H1 (cell line): Measurements from ENCODE around the gene PDZRN3. TPM values are rescaled to one million over a fixed set of nuclear protein-coding genes. Genes with fewer than 3 reads are reported as not detected.

Experiments used
- CTCF ChIA-PET: fragments of 300-600 bp; sonication (Branson Sonifier 250); formaldehyde crosslinking; loops from one replicate; lab custom pipeline; 2021; ENCODE audit not compliant: partially characterized antibody; lab: Charles Lee
- POLR2A ChIA-PET: fragments of 300-600 bp; sonication (Branson Sonifier 250); formaldehyde crosslinking; loops from one replicate; lab custom pipeline; 2021; ENCODE audit warnings: inconsistent platforms; ENCODE audit not compliant: partially characterized antibody; lab: Charles Lee
- DNase-seq, 2 experiments: peaks; one replicate each; pipeline versions ENCODE4 v3.0.0 to v3.0.0-alpha.2; 2010 to 2022; ENCODE audit warnings: low spot score in 2 of 2, low read depth in 1 of 2, mixed read lengths in 1 of 2
- FAIRE-seq: peaks from 2 replicates; lab custom pipeline; 2011; peaks lifted over from hg19 to GRCh38; lab: Jason Lieb, UNC
- H2AFZ ChIP-seq: 2 replicates; pipeline ENCODE4 v1.8.1; 2012; ENCODE audit warnings: low read length, inconsistent platforms
- H2AK5ac ChIP-seq: 2 replicates; pipeline ENCODE4 v1.6.1; 2013; ENCODE audit warnings: low read depth, low read length
- H2BK120ac ChIP-seq: replicated peaks from 2 replicates; pipeline ENCODE3; 2013; ENCODE audit warnings: low read depth, low read length, inconsistent platforms
- H2BK12ac ChIP-seq: 2 replicates; pipeline ENCODE4 v1.6.1; 2013; ENCODE audit warnings: low read depth, low read length
- H2BK15ac ChIP-seq: 2 replicates; pipeline ENCODE4 v1.6.1; 2013; ENCODE audit warnings: low read length
- H2BK20ac ChIP-seq: 2 replicates; pipeline ENCODE4 v1.6.1; 2013; ENCODE audit warnings: low read length
- H2BK5ac ChIP-seq: 2 replicates; pipeline ENCODE4 v1.6.1; 2013; ENCODE audit warnings: low read depth, low read length
- H3K14ac ChIP-seq: 2 replicates; pipeline ENCODE4 v1.6.1; 2013; ENCODE audit warnings: inconsistent platforms; ENCODE audit not compliant: insufficient read length
- H3K18ac ChIP-seq: 2 replicates; pipeline ENCODE4 v1.6.1; 2013; ENCODE audit warnings: low read length; ENCODE audit errors: extremely low read depth
- H3K23ac ChIP-seq: 2 replicates; pipeline ENCODE4 v1.6.1; 2013; ENCODE audit warnings: inconsistent platforms; ENCODE audit not compliant: insufficient read length
- H3K23me2 ChIP-seq: 2 replicates; pipeline ENCODE4 v1.6.1; 2013; ENCODE audit warnings: low read depth, low read length
- H3K27ac ChIP-seq: 2 replicates; pipeline ENCODE4 v1.6.1; 2011; ENCODE audit warnings: low read depth, low read length, inconsistent platforms
- H3K27me3 ChIP-seq, 4 experiments: replicated peaks in 1 of 4; 1 replicate in 1 of 4; 2 replicates in 3 of 4; pipeline versions ENCODE4 v1.6.1 to v1.8.1; 2011 to 2013; ENCODE audit warnings: low read length in 3 of 4, mild to moderate bottlenecking in 3 of 4, inconsistent platforms in 2 of 4, mixed read lengths in 2 of 4, moderate library complexity in 1 of 4; ENCODE audit not compliant: control insufficient read depth in 3 of 4, insufficient read depth in 3 of 4; ENCODE audit errors: extremely low read depth in 1 of 4
- H3K36me3 ChIP-seq, 4 experiments: 2 replicates each; pipeline versions ENCODE4 v1.6.1 to v1.8.1; 2011 to 2013; ENCODE audit warnings: mild to moderate bottlenecking in 4 of 4, low read length in 3 of 4, moderate library complexity in 2 of 4, control low read depth in 1 of 4, inconsistent platforms in 1 of 4; ENCODE audit not compliant: insufficient read depth in 4 of 4, control insufficient read depth in 2 of 4
- H3K4ac ChIP-seq: replicated peaks from 2 replicates; pipeline ENCODE3; 2013; ENCODE audit warnings: low read length, low read depth, mixed read lengths, inconsistent platforms; ENCODE audit not compliant: insufficient read length
- H3K4me1 ChIP-seq, 4 experiments: replicated peaks in 1 of 4; 1 replicate in 1 of 4; 2 replicates in 3 of 4; pipeline versions ENCODE4 v1.6.1 to v1.8.1; 2011 to 2013; ENCODE audit warnings: low read length in 3 of 4, inconsistent platforms in 2 of 4, mixed read lengths in 1 of 4; ENCODE audit not compliant: insufficient read depth in 4 of 4, control insufficient read depth in 3 of 4
- H3K4me2 ChIP-seq, 2 experiments: 2 replicates each; pipeline versions ENCODE4 v1.6.1 to v1.8.1; 2011 to 2013; ENCODE audit warnings: low read depth in 2 of 2, low read length in 2 of 2, control low read depth in 1 of 2, inconsistent platforms in 1 of 2, mild to moderate bottlenecking in 1 of 2; ENCODE audit not compliant: insufficient read depth in 1 of 2
- H3K4me3 ChIP-seq, 4 experiments: fragments of 200-600, 300-600 bp in 1 of 4; sonication (generic), shearing (Covaris generic), sonication (Bioruptor Twin) in 1 of 4; 2 replicates each; pipeline versions ENCODE4 v1.5.1 to v1.8.1; 2011 to 2016; ENCODE audit warnings: low read length in 4 of 4, low read depth in 3 of 4, control low read depth in 2 of 4, inconsistent platforms in 2 of 4, mild to moderate bottlenecking in 2 of 4, mixed read lengths in 1 of 4, moderate library complexity in 1 of 4; ENCODE audit not compliant: insufficient read depth in 2 of 4; ENCODE audit errors: extremely low read depth in 1 of 4
- H3K56ac ChIP-seq: replicated peaks from 2 replicates; pipeline ENCODE3; 2013; ENCODE audit warnings: low read depth, mild to moderate bottlenecking, mixed read lengths, low read length, inconsistent platforms; ENCODE audit not compliant: insufficient read length
- H3K79me1 ChIP-seq: 2 replicates; pipeline ENCODE4 v1.6.1; 2013; ENCODE audit warnings: low read depth, low read length, control low read depth
- H3K79me2 ChIP-seq, 2 experiments: 2 replicates each; pipeline versions ENCODE4 v1.6.1 to v1.8.1; 2012 to 2013; ENCODE audit warnings: low read length in 2 of 2, mild to moderate bottlenecking in 2 of 2, inconsistent platforms in 1 of 2; ENCODE audit not compliant: insufficient read depth in 2 of 2, control insufficient read depth in 1 of 2
- H3K9ac ChIP-seq, 4 experiments: replicated peaks in 1 of 4; 1 replicate in 1 of 4; 2 replicates in 3 of 4; pipeline versions ENCODE4 v1.6.1 to v1.8.1; 2011 to 2013; ENCODE audit warnings: low read depth in 3 of 4, low read length in 3 of 4, control low read depth in 2 of 4, mild to moderate bottlenecking in 2 of 4, moderate library complexity in 2 of 4, inconsistent platforms in 1 of 4; ENCODE audit errors: extremely low read depth in 1 of 4
- H3K9me3 ChIP-seq, 2 experiments: 2 replicates each; pipeline versions ENCODE4 v1.6.1 to v1.8.1; 2012 to 2013; ENCODE audit warnings: mild to moderate bottlenecking in 2 of 2, moderate library complexity in 2 of 2, control low read depth in 1 of 2, inconsistent platforms in 1 of 2, low read depth in 1 of 2, low read length in 1 of 2, mixed read lengths in 1 of 2; ENCODE audit not compliant: insufficient read depth in 2 of 2
- H4K20me1 ChIP-seq, 2 experiments: replicated peaks in 1 of 2; 2 replicates each; pipeline versions ENCODE3 to v1.8.1; 2011 to 2013; ENCODE audit warnings: inconsistent platforms in 2 of 2, low read length in 2 of 2, mild to moderate bottlenecking in 1 of 2; ENCODE audit not compliant: insufficient read depth in 2 of 2, control insufficient read depth in 1 of 2
- H4K5ac ChIP-seq: 2 replicates; pipeline ENCODE4 v1.6.1; 2013; ENCODE audit warnings: low read length, low read depth, mixed read lengths, inconsistent platforms; ENCODE audit not compliant: insufficient read length
- H4K8ac ChIP-seq: 2 replicates; pipeline ENCODE4 v1.8.0; 2013; ENCODE audit warnings: mild to moderate bottlenecking, moderate library complexity, low read length, inconsistent platforms; ENCODE audit not compliant: insufficient read depth; ENCODE audit errors: extremely low read depth
- H4K91ac ChIP-seq: replicated peaks from 2 replicates; pipeline ENCODE3; 2013; ENCODE audit warnings: low read length, mixed read lengths, inconsistent platforms; ENCODE audit not compliant: insufficient read length
- ASH2L ChIP-seq: fragments of 200-600, 300-600 bp; sonication (generic); IDR thresholded peaks from one replicate; pipeline ENCODE4 v1.7.1; 2017; ENCODE audit warnings: low read length
- BCL11A ChIP-seq, 2 experiments: IDR thresholded peaks; one replicate each; pipeline ENCODE4 v1.6.1; 2011; ENCODE audit warnings: low read depth in 2 of 2, low read length in 2 of 2, mild to moderate bottlenecking in 2 of 2
- CEBPB ChIP-seq: IDR thresholded peaks from 2 replicates; pipeline ENCODE4 v1.6.1; 2012; ENCODE audit warnings: low read depth, low read length
- MAFK ChIP-seq: IDR thresholded peaks from 2 replicates; pipeline ENCODE4 v1.6.1; 2012; ENCODE audit warnings: low read depth, mild to moderate bottlenecking, improper control_type of control experiment, low read length
- NRF1 ChIP-seq: IDR thresholded peaks from 2 replicates; pipeline ENCODE4 v1.6.1; 2011; ENCODE audit warnings: mild to moderate bottlenecking, low read depth, low read length, improper control_type of control experiment
- SAP30 ChIP-seq: fragments of 300-600 bp; sonication (generic); IDR thresholded peaks from 2 replicates; pipeline ENCODE4 v1.7.1; 2012; ENCODE audit warnings: low read length, moderate library complexity, mild to moderate bottlenecking, inconsistent platforms; ENCODE audit not compliant: insufficient read depth, insufficient replicate concordance
- SIN3A ChIP-seq, 2 experiments: IDR thresholded peaks in 1 of 2; conservative IDR thresholded peaks in 1 of 2; 2 replicates each; pipeline ENCODE4 v1.6.1; 2011 to 2012; ENCODE audit warnings: low read length in 2 of 2, improper control_type of control experiment in 1 of 2, low read depth in 1 of 2, mild to moderate bottlenecking in 1 of 2
- TAF7 ChIP-seq: optimal IDR thresholded peaks from 2 replicates; pipeline ENCODE3; 2011; ENCODE audit warnings: low read depth, mild to moderate bottlenecking, inconsistent platforms, low read length, moderate library complexity, borderline replicate concordance
- WGBS, 2 experiments: shearing (Covaris generic) in 1 of 2; methylation state at CpG; one replicate each; pipeline versions ENCODE4 v1.1.6 to v1.1.7; 2013 to 2015; ENCODE audit warnings: low lambda C conversion rate in 2 of 2, mixed read lengths in 2 of 2, inconsistent platforms in 1 of 2, low coverage in 1 of 2, missing lambda C conversion rate in 1 of 2; ENCODE audit not compliant: insufficient replicate concordance in 2 of 2, insufficient coverage in 1 of 2, insufficient read length in 1 of 2; ENCODE audit errors: extremely low coverage in 1 of 2, missing lambda C conversion rate in 1 of 2; 5-methylcytosine and 5-hydroxymethylcytosine counted together
- polyA plus RNA-seq, 7 experiments: library from polyadenylated mRNA; depleted of rRNA in 3 of 7; stranded (reverse) in 5 of 7; unstranded in 2 of 7; fragments of >200 nt in 5 of 7; fragments of 200-250 nt in 2 of 7; gene quantifications; 1 replicate in 5 of 7; 2 replicates in 1 of 7; 4 replicates in 1 of 7; pipeline versions ENCODE4 v1.2.1 to v1.2.3, GENCODE V29; 2011 to 2013; ENCODE audit warnings: missing spikeins in 2 of 7, mixed read lengths in 2 of 7
- total RNA-seq: library from RNA; stranded (reverse); fragmentation: NEBNext Ultra II Directional; extraction: Animal tissue kit (Norgen Biotek cat#: 25700); gene quantifications from 2 replicates; pipeline ENCODE4 v1.2.1, GENCODE V29; 2021
- TF ChIP-seq, protein P1 (sequence below): IDR thresholded peaks from 2 replicates; pipeline ENCODE4 v1.6.1; 2012; ENCODE audit warnings: low read length, inconsistent platforms
- TF ChIP-seq, protein P2 (sequence below), 3 experiments: IDR thresholded peaks; 1 replicate in 2 of 3; 2 replicates in 1 of 3; pipeline versions ENCODE4 v1.5.1 to v1.6.1; 2011; ENCODE audit warnings: low read length in 3 of 3, mild to moderate bottlenecking in 3 of 3, inconsistent platforms in 2 of 3, low read depth in 1 of 3, moderate library complexity in 1 of 3; ENCODE audit not compliant: insufficient read depth in 1 of 3; ENCODE audit errors: control extremely low read depth in 1 of 3

The PDZRN3 gene
- total and polyA plus RNA-seq, 2 of the 8 experiments (the other 6 are each of a cell fraction or from before 2014, with no cell fraction given): 4.2 to 20.5 TPM

DNA sequence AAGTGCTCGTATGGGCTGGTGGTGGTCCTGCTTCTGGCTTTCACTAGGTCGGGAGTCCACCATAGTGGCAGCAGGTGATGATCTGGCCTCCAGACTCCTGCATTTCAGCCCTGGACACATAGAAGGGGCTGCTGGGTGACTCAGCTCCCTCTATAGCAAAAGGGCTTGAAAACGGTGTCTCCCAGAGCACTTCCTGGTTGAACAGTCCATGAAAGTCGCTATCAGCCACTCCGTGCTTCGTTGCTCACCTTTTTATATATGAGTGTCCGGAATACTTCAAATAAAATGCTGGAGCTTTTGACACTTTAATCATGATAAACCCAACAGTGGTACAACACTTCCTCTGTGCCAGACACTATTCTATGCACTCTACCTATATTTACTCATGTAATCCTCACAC is 213.2 kb downstream of the PDZRN3 start:
- no peak overlapping the region for H2BK5ac ChIP-seq
- no peak overlapping the region for H2BK120ac ChIP-seq
- no peak overlapping the region for H2AFZ ChIP-seq
- no peaks in the 10 kb centered on the region; a peak in 2 of 7 replicates for H3K4me1 ChIP-seq
- H3K9ac ChIP-seq: no peak overlapping the region
- no peak overlapping the region for H3K23ac ChIP-seq
- no peak overlapping the region for H2BK20ac ChIP-seq
- ChIA-PET POLR2A (interaction anchor here (1.0 kb wide), 1 partner anchor 9 kb away, joined by 3 read pairs; no protein-coding TSS in a partner anchor), CTCF (no interaction called here)
- H3K4ac ChIP-seq: no peak overlapping the region
- no peak overlapping the region for H3K14ac ChIP-seq
- H3K79me2 ChIP-seq: no peaks in the 10 kb centered on the region
- H4K8ac ChIP-seq: no peak overlapping the region
- no peak overlapping the region for H3K18ac ChIP-seq
- H4K5ac ChIP-seq: no peak overlapping the region
- no peak for DNase-seq
- no peaks in the 10 kb centered on the region for H3K23me2 ChIP-seq
- H3K9me3 ChIP-seq: no peaks in the 10 kb centered on the region
- no peak overlapping the region for H2BK15ac ChIP-seq
- H3K27me3 ChIP-seq: no peaks in the 10 kb centered on the region
- no peaks in the 10 kb centered on the region for H3K36me3 ChIP-seq
- no peak for FAIRE-seq
- no peak overlapping the region for H3K4me2 ChIP-seq
- no peak overlapping the region for H3K4me3 ChIP-seq
- H4K20me1 ChIP-seq: peaks cover 2 to 4% of the 10 kb centered on the region in 2 experiments
- no peak overlapping the region for H3K27ac ChIP-seq
- H2AK5ac ChIP-seq: no peak overlapping the region
- WGBS, 2 experiments: 95% methylated on average over 7 of the region's 7 CpGs; no CpG with 5 or more reads in 1 of the 2 experiments
- no peaks in the 10 kb centered on the region for H3K79me1 ChIP-seq
- H3K56ac ChIP-seq: no peak overlapping the region
- H2BK12ac ChIP-seq: no peak overlapping the region
- H4K91ac ChIP-seq: no peak overlapping the region
- TF ChIP-seq NRF1: no peak
- no peak for TF ChIP-seq BCL11A (IDR thresholded peaks at IDR 0.05; ENCODE audit: low read depth in 2 of 2, low read length in 2 of 2)
- TF ChIP-seq, protein P1, sequence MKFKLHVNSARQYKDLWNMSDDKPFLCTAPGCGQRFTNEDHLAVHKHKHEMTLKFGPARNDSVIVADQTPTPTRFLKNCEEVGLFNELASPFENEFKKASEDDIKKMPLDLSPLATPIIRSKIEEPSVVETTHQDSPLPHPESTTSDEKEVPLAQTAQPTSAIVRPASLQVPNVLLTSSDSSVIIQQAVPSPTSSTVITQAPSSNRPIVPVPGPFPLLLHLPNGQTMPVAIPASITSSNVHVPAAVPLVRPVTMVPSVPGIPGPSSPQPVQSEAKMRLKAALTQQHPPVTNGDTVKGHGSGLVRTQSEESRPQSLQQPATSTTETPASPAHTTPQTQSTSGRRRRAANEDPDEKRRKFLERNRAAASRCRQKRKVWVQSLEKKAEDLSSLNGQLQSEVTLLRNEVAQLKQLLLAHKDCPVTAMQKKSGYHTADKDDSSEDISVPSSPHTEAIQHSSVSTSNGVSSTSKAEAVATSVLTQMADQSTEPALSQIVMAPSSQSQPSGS: no peak
- TF ChIP-seq SAP30: no peak
- TF ChIP-seq CEBPB: no peak
- TF ChIP-seq, protein P2, sequence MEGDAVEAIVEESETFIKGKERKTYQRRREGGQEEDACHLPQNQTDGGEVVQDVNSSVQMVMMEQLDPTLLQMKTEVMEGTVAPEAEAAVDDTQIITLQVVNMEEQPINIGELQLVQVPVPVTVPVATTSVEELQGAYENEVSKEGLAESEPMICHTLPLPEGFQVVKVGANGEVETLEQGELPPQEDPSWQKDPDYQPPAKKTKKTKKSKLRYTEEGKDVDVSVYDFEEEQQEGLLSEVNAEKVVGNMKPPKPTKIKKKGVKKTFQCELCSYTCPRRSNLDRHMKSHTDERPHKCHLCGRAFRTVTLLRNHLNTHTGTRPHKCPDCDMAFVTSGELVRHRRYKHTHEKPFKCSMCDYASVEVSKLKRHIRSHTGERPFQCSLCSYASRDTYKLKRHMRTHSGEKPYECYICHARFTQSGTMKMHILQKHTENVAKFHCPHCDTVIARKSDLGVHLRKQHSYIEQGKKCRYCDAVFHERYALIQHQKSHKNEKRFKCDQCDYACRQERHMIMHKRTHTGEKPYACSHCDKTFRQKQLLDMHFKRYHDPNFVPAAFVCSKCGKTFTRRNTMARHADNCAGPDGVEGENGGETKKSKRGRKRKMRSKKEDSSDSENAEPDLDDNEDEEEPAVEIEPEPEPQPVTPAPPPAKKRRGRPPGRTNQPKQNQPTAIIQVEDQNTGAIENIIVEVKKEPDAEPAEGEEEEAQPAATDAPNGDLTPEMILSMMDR (IDR thresholded peaks at IDR 0.05; ENCODE audit: control extremely low read depth in 1 of 3, insufficient read depth in 1 of 3, low read depth in 1 of 3, low read length in 3 of 3): no peak
- no peak for TF ChIP-seq ASH2L
- TF ChIP-seq SIN3A (conservative IDR thresholded peaks at IDR 0.05 in 1 of 2, IDR thresholded peaks at IDR 0.05 in 1 of 2; ENCODE audit: low read depth in 1 of 2, low read length in 2 of 2): no peak
- no peak for TF ChIP-seq TAF7
- TF ChIP-seq MAFK: no peak
